ENCODE data around the gene ARMC9.

GRCh38 chr2:231177156-231178025 is 21.0 kb upstream of the ARMC9 start:
- TF ChIP-seq EP300 (IDR thresholded peaks at IDR 0.05) (no peak), POLR2A (IDR thresholded peaks at IDR 0.05) (no peak)
- TF ChIP-seq, protein P1, sequence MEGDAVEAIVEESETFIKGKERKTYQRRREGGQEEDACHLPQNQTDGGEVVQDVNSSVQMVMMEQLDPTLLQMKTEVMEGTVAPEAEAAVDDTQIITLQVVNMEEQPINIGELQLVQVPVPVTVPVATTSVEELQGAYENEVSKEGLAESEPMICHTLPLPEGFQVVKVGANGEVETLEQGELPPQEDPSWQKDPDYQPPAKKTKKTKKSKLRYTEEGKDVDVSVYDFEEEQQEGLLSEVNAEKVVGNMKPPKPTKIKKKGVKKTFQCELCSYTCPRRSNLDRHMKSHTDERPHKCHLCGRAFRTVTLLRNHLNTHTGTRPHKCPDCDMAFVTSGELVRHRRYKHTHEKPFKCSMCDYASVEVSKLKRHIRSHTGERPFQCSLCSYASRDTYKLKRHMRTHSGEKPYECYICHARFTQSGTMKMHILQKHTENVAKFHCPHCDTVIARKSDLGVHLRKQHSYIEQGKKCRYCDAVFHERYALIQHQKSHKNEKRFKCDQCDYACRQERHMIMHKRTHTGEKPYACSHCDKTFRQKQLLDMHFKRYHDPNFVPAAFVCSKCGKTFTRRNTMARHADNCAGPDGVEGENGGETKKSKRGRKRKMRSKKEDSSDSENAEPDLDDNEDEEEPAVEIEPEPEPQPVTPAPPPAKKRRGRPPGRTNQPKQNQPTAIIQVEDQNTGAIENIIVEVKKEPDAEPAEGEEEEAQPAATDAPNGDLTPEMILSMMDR (IDR thresholded peaks at IDR 0.05) = no peak

Measured in upper lobe of left lung (tissue), 4 donors.